H1 (cell line): ENCODE results near the gene KSR2. TPM values are rescaled to one million over a fixed set of nuclear protein-coding genes. Genes with fewer than 3 reads are reported as not detected.

Experiments
- CTCF ChIA-PET: fragments of 300-600 bp; sonication (Branson Sonifier 250); formaldehyde crosslinking; loops from one replicate; lab custom pipeline; 2021; ENCODE audit not compliant: partially characterized antibody; lab: Charles Lee
- POLR2A ChIA-PET: fragments of 300-600 bp; sonication (Branson Sonifier 250); formaldehyde crosslinking; loops from one replicate; lab custom pipeline; 2021; ENCODE audit warnings: inconsistent platforms; ENCODE audit not compliant: partially characterized antibody; lab: Charles Lee
- DNase-seq, 2 experiments: peaks; one replicate each; pipeline versions ENCODE4 v3.0.0 to v3.0.0-alpha.2; 2010 to 2022; ENCODE audit warnings: low spot score in 2 of 2, low read depth in 1 of 2, mixed read lengths in 1 of 2
- FAIRE-seq: peaks from 2 replicates; lab custom pipeline; 2011; peaks lifted over from hg19 to GRCh38; lab: Jason Lieb, UNC
- H2AFZ ChIP-seq: 2 replicates; pipeline ENCODE4 v1.8.1; 2012; ENCODE audit warnings: low read length, inconsistent platforms
- H2AK5ac ChIP-seq: 2 replicates; pipeline ENCODE4 v1.6.1; 2013; ENCODE audit warnings: low read depth, low read length
- H2BK120ac ChIP-seq: replicated peaks from 2 replicates; pipeline ENCODE3; 2013; ENCODE audit warnings: low read depth, low read length, inconsistent platforms
- H2BK12ac ChIP-seq: 2 replicates; pipeline ENCODE4 v1.6.1; 2013; ENCODE audit warnings: low read depth, low read length
- H2BK15ac ChIP-seq: 2 replicates; pipeline ENCODE4 v1.6.1; 2013; ENCODE audit warnings: low read length
- H2BK20ac ChIP-seq: 2 replicates; pipeline ENCODE4 v1.6.1; 2013; ENCODE audit warnings: low read length
- H2BK5ac ChIP-seq: 2 replicates; pipeline ENCODE4 v1.6.1; 2013; ENCODE audit warnings: low read depth, low read length
- H3K14ac ChIP-seq: 2 replicates; pipeline ENCODE4 v1.6.1; 2013; ENCODE audit warnings: inconsistent platforms; ENCODE audit not compliant: insufficient read length
- H3K18ac ChIP-seq: 2 replicates; pipeline ENCODE4 v1.6.1; 2013; ENCODE audit warnings: low read length; ENCODE audit errors: extremely low read depth
- H3K23ac ChIP-seq: 2 replicates; pipeline ENCODE4 v1.6.1; 2013; ENCODE audit warnings: inconsistent platforms; ENCODE audit not compliant: insufficient read length
- H3K23me2 ChIP-seq: 2 replicates; pipeline ENCODE4 v1.6.1; 2013; ENCODE audit warnings: low read depth, low read length
- H3K27ac ChIP-seq: 2 replicates; pipeline ENCODE4 v1.6.1; 2011; ENCODE audit warnings: low read depth, low read length, inconsistent platforms
- H3K27me3 ChIP-seq, 4 experiments: replicated peaks in 1 of 4; 1 replicate in 1 of 4; 2 replicates in 3 of 4; pipeline versions ENCODE4 v1.6.1 to v1.8.1; 2011 to 2013; ENCODE audit warnings: low read length in 3 of 4, mild to moderate bottlenecking in 3 of 4, inconsistent platforms in 2 of 4, mixed read lengths in 2 of 4, moderate library complexity in 1 of 4; ENCODE audit not compliant: control insufficient read depth in 3 of 4, insufficient read depth in 3 of 4; ENCODE audit errors: extremely low read depth in 1 of 4
- H3K36me3 ChIP-seq, 4 experiments: 2 replicates each; pipeline versions ENCODE4 v1.6.1 to v1.8.1; 2011 to 2013; ENCODE audit warnings: mild to moderate bottlenecking in 4 of 4, low read length in 3 of 4, moderate library complexity in 2 of 4, control low read depth in 1 of 4, inconsistent platforms in 1 of 4; ENCODE audit not compliant: insufficient read depth in 4 of 4, control insufficient read depth in 2 of 4
- H3K4ac ChIP-seq: replicated peaks from 2 replicates; pipeline ENCODE3; 2013; ENCODE audit warnings: low read length, low read depth, mixed read lengths, inconsistent platforms; ENCODE audit not compliant: insufficient read length
- H3K4me1 ChIP-seq, 4 experiments: replicated peaks in 1 of 4; 1 replicate in 1 of 4; 2 replicates in 3 of 4; pipeline versions ENCODE4 v1.6.1 to v1.8.1; 2011 to 2013; ENCODE audit warnings: low read length in 3 of 4, inconsistent platforms in 2 of 4, mixed read lengths in 1 of 4; ENCODE audit not compliant: insufficient read depth in 4 of 4, control insufficient read depth in 3 of 4
- H3K4me2 ChIP-seq, 2 experiments: 2 replicates each; pipeline versions ENCODE4 v1.6.1 to v1.8.1; 2011 to 2013; ENCODE audit warnings: low read depth in 2 of 2, low read length in 2 of 2, control low read depth in 1 of 2, inconsistent platforms in 1 of 2, mild to moderate bottlenecking in 1 of 2; ENCODE audit not compliant: insufficient read depth in 1 of 2
- H3K4me3 ChIP-seq, 4 experiments: fragments of 200-600, 300-600 bp in 1 of 4; sonication (generic), shearing (Covaris generic), sonication (Bioruptor Twin) in 1 of 4; 2 replicates each; pipeline versions ENCODE4 v1.5.1 to v1.8.1; 2011 to 2016; ENCODE audit warnings: low read length in 4 of 4, low read depth in 3 of 4, control low read depth in 2 of 4, inconsistent platforms in 2 of 4, mild to moderate bottlenecking in 2 of 4, mixed read lengths in 1 of 4, moderate library complexity in 1 of 4; ENCODE audit not compliant: insufficient read depth in 2 of 4; ENCODE audit errors: extremely low read depth in 1 of 4
- H3K56ac ChIP-seq: replicated peaks from 2 replicates; pipeline ENCODE3; 2013; ENCODE audit warnings: low read depth, mild to moderate bottlenecking, mixed read lengths, low read length, inconsistent platforms; ENCODE audit not compliant: insufficient read length
- H3K79me1 ChIP-seq: 2 replicates; pipeline ENCODE4 v1.6.1; 2013; ENCODE audit warnings: low read depth, low read length, control low read depth
- H3K79me2 ChIP-seq, 2 experiments: 2 replicates each; pipeline versions ENCODE4 v1.6.1 to v1.8.1; 2012 to 2013; ENCODE audit warnings: low read length in 2 of 2, mild to moderate bottlenecking in 2 of 2, inconsistent platforms in 1 of 2; ENCODE audit not compliant: insufficient read depth in 2 of 2, control insufficient read depth in 1 of 2
- H3K9ac ChIP-seq, 4 experiments: replicated peaks in 1 of 4; 1 replicate in 1 of 4; 2 replicates in 3 of 4; pipeline versions ENCODE4 v1.6.1 to v1.8.1; 2011 to 2013; ENCODE audit warnings: low read depth in 3 of 4, low read length in 3 of 4, control low read depth in 2 of 4, mild to moderate bottlenecking in 2 of 4, moderate library complexity in 2 of 4, inconsistent platforms in 1 of 4; ENCODE audit errors: extremely low read depth in 1 of 4
- H3K9me3 ChIP-seq, 2 experiments: 2 replicates each; pipeline versions ENCODE4 v1.6.1 to v1.8.1; 2012 to 2013; ENCODE audit warnings: mild to moderate bottlenecking in 2 of 2, moderate library complexity in 2 of 2, control low read depth in 1 of 2, inconsistent platforms in 1 of 2, low read depth in 1 of 2, low read length in 1 of 2, mixed read lengths in 1 of 2; ENCODE audit not compliant: insufficient read depth in 2 of 2
- H4K20me1 ChIP-seq, 2 experiments: replicated peaks in 1 of 2; 2 replicates each; pipeline versions ENCODE3 to v1.8.1; 2011 to 2013; ENCODE audit warnings: inconsistent platforms in 2 of 2, low read length in 2 of 2, mild to moderate bottlenecking in 1 of 2; ENCODE audit not compliant: insufficient read depth in 2 of 2, control insufficient read depth in 1 of 2
- H4K5ac ChIP-seq: 2 replicates; pipeline ENCODE4 v1.6.1; 2013; ENCODE audit warnings: low read length, low read depth, mixed read lengths, inconsistent platforms; ENCODE audit not compliant: insufficient read length
- H4K8ac ChIP-seq: 2 replicates; pipeline ENCODE4 v1.8.0; 2013; ENCODE audit warnings: mild to moderate bottlenecking, moderate library complexity, low read length, inconsistent platforms; ENCODE audit not compliant: insufficient read depth; ENCODE audit errors: extremely low read depth
- H4K91ac ChIP-seq: replicated peaks from 2 replicates; pipeline ENCODE3; 2013; ENCODE audit warnings: low read length, mixed read lengths, inconsistent platforms; ENCODE audit not compliant: insufficient read length
- CHD1 ChIP-seq: IDR thresholded peaks from 2 replicates; pipeline ENCODE4 v1.6.1; 2012; ENCODE audit warnings: low read depth, low read length, improper control_type of control experiment
- HDAC2 ChIP-seq, 2 experiments: fragments of 300-600 bp in 1 of 2; sonication (generic) in 1 of 2; IDR thresholded peaks; 2 replicates each; pipeline ENCODE4 v1.6.1; 2011 to 2012; ENCODE audit warnings: low read depth in 2 of 2, low read length in 2 of 2, mild to moderate bottlenecking in 2 of 2, moderate library complexity in 2 of 2, borderline replicate concordance in 1 of 2, inconsistent platforms in 1 of 2
- WGBS, 2 experiments: shearing (Covaris generic) in 1 of 2; methylation state at CpG; one replicate each; pipeline versions ENCODE4 v1.1.6 to v1.1.7; 2013 to 2015; ENCODE audit warnings: low lambda C conversion rate in 2 of 2, mixed read lengths in 2 of 2, inconsistent platforms in 1 of 2, low coverage in 1 of 2, missing lambda C conversion rate in 1 of 2; ENCODE audit not compliant: insufficient replicate concordance in 2 of 2, insufficient coverage in 1 of 2, insufficient read length in 1 of 2; ENCODE audit errors: extremely low coverage in 1 of 2, missing lambda C conversion rate in 1 of 2; 5-methylcytosine and 5-hydroxymethylcytosine counted together
- polyA plus RNA-seq, 7 experiments: library from polyadenylated mRNA; depleted of rRNA in 3 of 7; stranded (reverse) in 5 of 7; unstranded in 2 of 7; fragments of >200 nt in 5 of 7; fragments of 200-250 nt in 2 of 7; gene quantifications; 1 replicate in 5 of 7; 2 replicates in 1 of 7; 4 replicates in 1 of 7; pipeline versions ENCODE4 v1.2.1 to v1.2.3, GENCODE V29; 2011 to 2013; ENCODE audit warnings: missing spikeins in 2 of 7, mixed read lengths in 2 of 7
- total RNA-seq: library from RNA; stranded (reverse); fragmentation: NEBNext Ultra II Directional; extraction: Animal tissue kit (Norgen Biotek cat#: 25700); gene quantifications from 2 replicates; pipeline ENCODE4 v1.2.1, GENCODE V29; 2021

Gene KSR2
- total and polyA plus RNA-seq, 2 of the 8 experiments (the other 6 are each of a cell fraction or from before 2014, with no cell fraction given): 0.74 to 2.2 TPM

- no peak for TF ChIP-seq HDAC2 (IDR thresholded peaks at IDR 0.05; ENCODE audit: borderline replicate concordance in 1 of 2, low read depth in 2 of 2, low read length in 2 of 2)
- TF ChIP-seq CHD1: no peak
- Histone ChIP-seq H2BK5ac (no peak overlapping the region), H3K4me3 (no peak overlapping the region), H3K18ac (no peak overlapping the region), H2AFZ (no peak overlapping the region), H3K27ac (no peak overlapping the region), H3K56ac (no peak overlapping the region), H3K9me3 (peaks cover 0 to under 1% of the 10 kb centered on the region in 2 experiments; a peak in 1 of 4 replicates), H3K9ac (no peak overlapping the region), H4K5ac (no peak overlapping the region), H3K4me2 (no peak overlapping the region), H2BK12ac (no peak overlapping the region), H2BK15ac (no peak overlapping the region), H3K36me3 (no peaks in the 10 kb centered on the region), H2AK5ac (no peak overlapping the region), H4K20me1 (no peaks in the 10 kb centered on the region), H4K91ac (no peak overlapping the region), H2BK20ac (no peak overlapping the region), H3K4ac (no peak overlapping the region), H3K79me2 (no peaks in the 10 kb centered on the region), H2BK120ac (no peak overlapping the region), H3K79me1 (no peaks in the 10 kb centered on the region), H3K23me2 (no peaks in the 10 kb centered on the region), H3K4me1 (no peaks in the 10 kb centered on the region), H3K23ac (no peak overlapping the region), H4K8ac (no peak overlapping the region), H3K27me3 (0 out of 7 replicates have a peak, but pooled peaks cover 0 to 2% (median 0%) of the 10 kb centered on the region in 4 experiments), H3K14ac (no peak overlapping the region)
- WGBS, 2 experiments: 100% methylated on average over 1 of the region's 1 CpG; no CpG with 5 or more reads in 1 of the 2 experiments
- POLR2A ChIA-PET: no interaction called here
- FAIRE-seq (no peak), DNase-seq (no peak)
- CTCF ChIA-PET: no interaction called here
Measured at GRCh38 chr12:117977373-117977772, 8.6 kb upstream of the KSR2 start.
